NCI-H187 treated with DMSO at 0.1 percent for 48 hours (cell line): ENCODE results near the gene ZNF783.
"Not testable (repeated sequence)": the region's sequence is repeated elsewhere in the genome, so short reads cannot be mapped to it uniquely, and the experiment has no call there.

Source experiments
- DNase-seq: peaks from one replicate; lab custom pipeline; 2025; lab: John Stamatoyannopoulos, UW

Gene ZNF783

DNA sequence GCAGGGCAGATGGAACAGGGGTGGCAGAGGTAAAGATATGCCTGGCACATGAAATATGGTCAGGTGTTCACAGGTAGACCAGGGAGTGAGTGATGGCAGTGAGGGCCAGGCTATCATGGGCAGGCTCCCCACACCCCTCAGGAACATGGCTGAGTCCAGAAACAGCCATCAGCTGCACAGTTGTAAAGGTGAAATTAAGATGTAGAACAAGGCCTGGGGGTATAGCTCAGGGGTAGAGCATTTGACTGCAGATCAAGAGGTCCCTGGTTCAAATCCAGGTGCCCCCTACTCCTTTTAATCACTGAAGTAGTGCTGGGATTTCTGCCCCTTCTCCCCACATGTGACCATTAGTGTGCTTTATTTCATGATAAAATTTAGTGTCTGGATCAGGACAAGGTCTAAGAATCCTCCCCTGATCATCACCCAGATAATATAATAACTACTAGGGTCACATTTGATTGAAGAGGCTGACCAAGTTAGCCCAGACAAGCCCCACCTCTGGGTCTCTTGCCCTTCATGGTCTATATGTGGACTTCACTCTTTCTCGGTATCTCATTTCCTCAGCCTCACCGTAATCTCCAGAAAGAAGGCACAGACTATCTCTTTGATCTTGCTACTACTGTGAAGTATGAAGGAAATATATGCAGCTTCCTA, 69.0 kb downstream of the ZNF783 start:
- DNase-seq: no peak

DNA sequence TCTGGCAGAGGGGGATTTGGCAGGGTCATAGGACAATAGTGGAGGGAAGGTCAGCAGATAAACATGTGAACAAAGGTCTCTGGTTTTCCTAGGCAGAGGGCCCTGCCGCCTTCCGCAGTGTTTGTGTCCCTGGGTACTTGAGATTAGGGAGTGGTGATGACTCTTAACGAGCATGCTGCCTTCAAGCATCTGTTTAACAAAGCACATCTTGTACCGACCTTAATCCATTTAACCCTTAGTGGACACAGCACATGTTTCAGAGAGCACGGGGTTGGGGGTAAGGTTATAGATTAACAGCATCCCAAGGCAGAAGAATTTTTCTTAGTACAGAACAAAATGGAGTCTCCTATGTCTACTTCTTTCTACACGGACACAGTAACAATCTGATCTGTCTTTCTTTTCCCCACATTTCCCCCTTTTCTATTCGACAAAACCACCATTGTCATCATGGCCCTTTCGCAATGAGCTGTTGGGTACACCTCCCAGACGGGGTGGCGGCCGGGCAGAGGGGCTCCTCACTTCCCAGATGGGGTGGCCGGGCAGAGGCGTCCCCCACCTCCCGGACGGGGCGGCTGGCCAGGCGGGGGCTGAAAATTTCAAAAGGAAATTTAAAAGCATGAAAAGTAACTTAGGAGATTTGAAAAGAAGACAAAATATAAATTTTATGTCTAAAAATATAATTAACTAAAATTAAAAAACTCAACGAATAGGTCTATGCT, 70.8 kb downstream of the ZNF783 start:
- not testable (repeated sequence) for DNase-seq

GRCh38 chr7:149333321-149333717, 71.3 kb downstream of the ZNF783 start:
- no peak for DNase-seq

DNA sequence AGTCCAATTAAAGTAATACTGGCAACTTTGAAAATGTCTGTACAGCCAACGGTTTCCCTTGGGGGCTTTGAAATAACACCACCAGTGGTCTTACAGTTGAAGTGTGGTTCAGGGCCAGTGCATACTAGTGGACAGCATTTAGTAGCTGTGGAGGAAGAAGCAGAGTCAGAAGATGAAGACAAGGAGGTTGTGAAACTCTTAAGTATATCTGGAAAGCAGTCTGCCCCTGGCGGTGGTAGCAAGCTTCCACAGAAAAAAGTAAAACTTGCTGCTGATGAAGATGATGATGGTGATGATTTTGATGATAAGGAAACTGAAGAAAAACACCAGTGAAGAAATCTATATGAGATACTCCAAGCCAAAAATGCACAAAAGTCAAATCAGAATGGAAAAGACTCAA, 72.2 kb downstream of the ZNF783 start:
- DNase-seq: no peak
